ENCODE data around the gene CTSV. TPM values are rescaled to one million over a fixed set of nuclear protein-coding genes. Genes with fewer than 3 reads are reported as not detected.

CTSV gene
- total RNA-seq, 4 donors from 2014 or later: 0.28 to 0.84 TPM; not detected in 2

Other genes starting within 250 kb of the CTSV start
- gene ZNF782, start 184.6 kb downstream of the CTSV start, total RNA-seq: 10 to 100 TPM in 1 of 4 donors, 1 to 10 TPM in 3; 5.8 to 13.6 (median 6.7) TPM
- gene NUTM2G, start 110.3 kb downstream of the CTSV start, total RNA-seq: not detected

All from omental fat pad (tissue), 4 donors.